ENCODE results near the gene EPB41L2.

- TF ChIP-seq POLR2A (IDR thresholded peaks at IDR 0.05) (no peak), CTCF (IDR thresholded peaks at IDR 0.05) (no peak)
These were observed 17.9 kb downstream of the EPB41L2 start for GRCh38 chr6:131045139-131045538.
